ENCODE measurements around the gene AKAP13.
"Not testable (repeated sequence)": the region's sequence is repeated elsewhere in the genome, so short reads cannot be mapped to it uniquely, and the experiment has no call there.

AKAP13 gene

GRCh38 chr15:85487796-85488195 lies 107.4 kb downstream of the AKAP13 start:
- DNase-seq = not testable (repeated sequence)

DNA sequence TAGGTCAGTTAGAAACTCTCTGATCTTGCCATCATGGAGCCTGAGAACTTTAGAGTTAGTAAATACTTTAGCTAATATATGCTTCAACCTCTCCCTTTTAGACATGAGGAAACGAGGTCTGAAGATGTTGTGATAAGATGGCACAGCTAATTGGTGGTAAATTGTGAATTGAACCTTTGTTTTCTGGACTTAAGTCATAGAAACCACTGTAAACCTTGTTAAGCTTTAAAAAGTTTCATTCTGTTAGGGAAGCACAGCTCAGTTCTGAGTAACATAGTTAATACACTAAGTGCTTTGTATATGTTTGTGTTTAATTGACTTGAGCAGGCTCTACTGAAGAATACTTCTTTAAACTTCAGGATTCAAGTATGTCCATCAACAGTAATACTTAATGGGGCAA lies 108.6 kb downstream of the AKAP13 start:
- DNase-seq = no peak

GRCh38 chr15:85489773-85490493 lies 109.5 kb downstream of the AKAP13 start:
- no peak for DNase-seq

- no peak for DNase-seq
Observed at GRCh38 chr15:85490856-85491255, 110.5 kb downstream of the AKAP13 start.

DNA sequence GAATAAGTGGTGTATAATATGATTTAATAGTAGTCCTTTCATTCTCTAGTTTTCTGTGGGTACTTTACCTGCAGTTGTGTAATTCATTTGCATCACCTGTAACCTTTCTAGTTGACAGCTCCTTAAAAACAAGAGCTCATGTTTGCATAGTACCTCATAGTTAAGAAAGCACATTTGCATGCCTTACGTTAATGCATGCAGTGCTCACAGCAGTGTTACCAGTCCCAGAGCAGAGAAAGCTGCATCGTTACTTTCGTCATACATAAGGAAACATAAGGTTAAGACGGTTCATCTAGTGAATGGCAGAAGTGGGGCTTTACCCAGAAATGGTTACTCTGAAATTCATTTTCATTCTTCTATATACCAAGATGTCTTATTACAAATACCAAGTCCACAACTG lies 111.3 kb downstream of the AKAP13 start:
- no peak for DNase-seq

DNA sequence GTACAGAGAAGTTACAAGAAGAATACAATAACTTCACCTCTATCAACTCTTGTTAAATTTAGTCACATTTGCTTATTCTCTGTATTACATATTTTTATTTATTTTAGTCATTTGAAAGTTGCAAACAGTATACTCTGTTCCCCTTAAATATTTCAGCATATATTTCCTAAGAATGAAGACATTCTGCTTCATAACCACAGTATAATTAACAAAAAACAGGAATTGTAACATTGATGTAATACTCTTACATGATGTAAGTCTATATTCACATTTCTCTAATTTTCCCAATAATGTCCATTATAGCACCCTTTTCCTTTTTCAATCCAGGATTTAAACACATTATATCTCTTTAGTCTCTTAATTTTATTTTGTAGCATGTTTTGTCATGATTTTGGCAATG lies 112.0 kb downstream of the AKAP13 start:
- DNase-seq = no peak

- DNase-seq = no peak
Observed at GRCh38 chr15:85493260-85493659, 112.9 kb downstream of the AKAP13 start.

DNA sequence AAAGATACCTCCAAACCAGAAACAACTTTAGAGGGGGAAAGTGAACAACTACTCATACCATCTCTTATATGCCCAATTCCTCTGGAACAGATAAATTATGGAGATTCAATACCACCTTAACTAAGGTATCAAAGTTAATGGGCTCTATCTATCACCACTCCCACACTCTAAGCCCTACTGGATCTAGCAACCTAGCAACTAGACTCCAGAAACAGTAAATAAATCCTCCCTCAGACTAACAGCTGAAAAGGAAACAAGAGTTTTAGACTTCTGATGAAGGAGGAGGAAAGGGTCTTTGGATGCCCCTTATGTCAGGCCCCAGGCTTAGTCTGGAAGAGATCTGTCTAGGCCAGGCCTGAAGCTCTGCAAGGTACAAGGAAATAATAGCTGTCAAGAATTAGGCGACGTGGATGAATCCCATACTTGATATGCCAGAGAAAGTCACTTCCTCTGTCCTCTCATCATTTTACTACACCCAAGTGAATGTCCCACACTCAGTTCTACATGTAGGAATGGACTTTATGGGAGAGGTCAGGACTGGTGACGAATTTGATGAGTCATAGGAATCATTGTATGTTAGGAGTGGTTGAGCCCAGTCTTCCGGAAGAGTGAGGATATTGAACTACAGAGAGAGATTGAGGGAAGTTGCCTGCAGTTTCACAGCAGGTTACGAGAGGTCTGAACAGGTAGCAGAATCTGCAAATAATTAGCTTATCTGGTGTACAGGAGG lies 113.8 kb downstream of the AKAP13 start:
- no peak for DNase-seq

DNA sequence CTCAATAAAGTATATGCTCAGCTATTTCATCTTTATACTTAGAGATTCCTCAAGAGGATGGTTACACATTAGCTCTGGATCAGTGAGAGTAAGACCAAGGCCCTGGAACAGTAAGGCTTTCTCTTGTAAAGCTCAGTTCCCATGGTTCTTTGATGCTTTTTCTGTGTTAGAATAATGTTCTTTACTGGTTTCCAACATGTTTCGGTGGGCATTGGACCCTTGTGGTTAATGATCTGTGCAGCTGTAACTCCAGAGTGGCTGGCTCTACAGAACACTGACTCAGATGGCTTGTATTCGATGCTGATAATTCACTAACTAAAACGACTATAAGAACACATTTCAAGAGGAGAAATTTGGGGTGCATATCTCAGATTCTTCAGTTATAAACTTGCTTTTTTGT lies 114.7 kb downstream of the AKAP13 start:
- no peak for DNase-seq

DNA sequence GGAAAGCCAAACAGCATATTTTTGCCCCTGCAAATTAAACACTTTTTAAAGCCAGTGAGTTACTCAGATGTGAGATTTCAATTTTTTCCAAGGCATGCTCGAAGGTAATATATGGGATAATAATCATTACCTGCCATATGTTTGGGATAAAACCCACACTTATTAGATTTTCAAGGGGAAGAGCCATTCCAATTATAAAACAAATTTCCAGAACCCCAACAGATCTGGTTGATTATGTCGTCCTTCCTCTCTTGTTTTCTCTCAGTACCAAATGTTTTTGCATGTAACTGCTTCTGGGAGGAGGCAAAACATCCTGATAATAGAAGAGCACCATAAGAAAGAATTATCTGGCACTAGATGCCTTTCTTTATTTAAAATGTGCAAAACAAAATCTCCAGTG lies 115.1 kb downstream of the AKAP13 start:
- no peak for DNase-seq

DNA sequence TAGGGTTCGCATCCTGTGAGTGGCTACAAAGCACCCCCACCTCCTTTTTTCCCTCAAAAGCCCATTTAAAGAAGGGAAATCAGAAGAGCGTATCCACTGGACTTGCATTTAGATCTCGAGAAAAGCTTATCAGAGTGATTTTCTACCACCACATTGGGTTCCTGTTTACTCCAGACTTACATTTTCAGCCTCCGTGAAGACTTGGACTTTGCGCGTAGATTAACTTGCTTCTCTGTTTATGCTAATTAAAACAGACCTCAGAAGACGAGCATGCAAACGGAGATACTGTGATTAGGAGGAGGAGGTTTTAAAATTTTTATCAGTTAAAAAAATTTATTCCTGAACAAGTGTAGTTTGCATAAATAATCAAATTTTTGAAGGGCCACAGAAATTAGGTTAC lies 115.7 kb downstream of the AKAP13 start:
- no peak for DNase-seq

DNA sequence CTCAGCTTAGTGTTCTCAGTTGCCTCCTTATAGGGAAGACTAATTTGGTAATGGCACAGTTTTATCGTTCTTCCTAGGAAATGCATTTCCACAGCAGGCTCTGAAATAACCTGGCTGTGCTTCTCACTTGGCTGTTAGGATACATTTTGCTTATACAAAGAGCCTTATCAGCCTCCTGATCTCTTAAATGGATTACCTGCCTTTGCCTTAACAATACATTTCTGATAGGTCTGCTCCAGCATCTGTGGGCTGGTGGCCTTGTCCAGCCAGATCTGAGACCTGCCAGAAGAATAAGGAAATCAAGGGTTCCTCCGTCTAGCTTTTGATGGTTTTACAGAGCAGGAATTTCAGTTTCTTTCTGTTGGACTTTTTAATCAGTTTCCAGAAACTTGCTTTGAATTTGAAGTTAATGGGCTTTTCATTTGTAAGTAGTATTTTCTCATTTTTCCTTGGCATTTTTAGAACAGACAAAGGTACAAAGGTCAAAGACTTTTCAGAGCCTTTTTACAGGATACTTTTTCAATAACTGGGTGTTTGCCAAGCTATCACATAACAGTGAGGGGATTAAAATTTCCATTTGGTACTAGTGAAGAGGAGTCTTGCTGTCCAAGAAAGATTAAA lies 116.3 kb downstream of the AKAP13 start:
- DNase-seq = no peak

DNA sequence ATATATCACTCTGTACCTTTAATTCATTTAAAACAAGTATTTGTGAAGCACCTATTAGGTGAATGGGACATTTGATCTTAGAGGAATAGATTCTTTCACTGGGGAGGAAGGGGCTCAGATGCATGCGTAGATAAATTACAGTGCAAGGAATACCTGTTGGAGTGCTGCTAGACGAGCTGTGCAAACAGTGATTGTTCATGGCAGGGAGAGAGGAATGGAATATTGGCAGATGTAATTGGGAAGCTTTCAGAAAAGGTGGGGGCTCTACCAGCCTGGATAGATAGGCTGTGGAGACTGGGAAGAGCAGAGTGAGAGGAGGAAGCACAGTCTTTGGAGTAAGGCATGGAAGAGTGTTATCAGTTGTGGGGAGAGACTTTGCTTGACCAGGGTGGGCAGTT lies 116.8 kb downstream of the AKAP13 start:
- no peak for DNase-seq

- DNase-seq = no peak
Observed at GRCh38 chr15:85498471-85498870, 118.1 kb downstream of the AKAP13 start.

- DNase-seq = no peak
Observed at GRCh38 chr15:85499371-85499887, 119.0 kb downstream of the AKAP13 start.

- no peak for DNase-seq
Observed at GRCh38 chr15:85500060-85500708, 119.8 kb downstream of the AKAP13 start.

DNA sequence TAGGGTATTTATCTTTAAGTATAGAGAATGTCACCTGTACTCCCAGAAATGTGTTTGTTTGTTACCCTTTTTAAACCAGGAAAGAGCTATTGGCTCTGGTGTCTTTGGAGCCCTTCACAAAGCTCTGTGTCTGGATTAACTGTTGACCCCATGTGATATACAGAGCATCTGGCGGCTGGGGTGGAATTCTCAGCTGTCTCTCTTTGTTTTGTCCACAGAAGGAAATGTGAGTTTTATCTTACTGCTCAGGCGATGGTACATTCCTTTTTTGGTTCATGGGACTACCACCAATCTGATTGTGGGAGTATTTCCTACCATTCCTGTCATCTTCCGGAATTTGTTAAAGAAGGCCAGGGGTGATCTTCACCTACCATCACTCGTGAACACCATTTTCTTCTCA lies 120.3 kb downstream of the AKAP13 start:
- DNase-seq = no peak

DNA sequence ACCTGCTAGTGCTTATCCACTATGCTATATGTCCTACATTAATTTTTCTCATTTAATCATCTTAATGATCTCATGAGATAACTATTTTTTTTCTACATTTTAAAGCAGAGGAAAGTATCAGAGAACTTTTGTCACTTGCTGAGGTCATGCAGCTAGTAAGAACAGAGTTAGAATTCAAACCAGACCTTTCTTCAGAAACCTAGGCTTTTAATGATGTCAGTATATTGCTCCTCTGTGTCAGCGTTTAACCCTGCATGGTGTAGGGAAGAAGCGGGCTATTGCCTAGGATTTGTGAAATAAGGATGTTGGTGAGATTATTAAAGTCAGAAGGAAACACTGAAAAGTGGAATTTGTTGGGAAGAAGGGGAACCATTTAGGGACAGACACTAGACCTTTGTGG lies 121.2 kb downstream of the AKAP13 start:
- no peak for DNase-seq

GRCh38 chr15:85503151-85503799 lies 122.9 kb downstream of the AKAP13 start:
- no peak for DNase-seq

GRCh38 chr15:85504749-85505676 lies 124.6 kb downstream of the AKAP13 start:
- peak; percentile 60 for DNase-seq

GRCh38 chr15:85507114-85507513 lies 126.7 kb downstream of the AKAP13 start:
- DNase-seq = no peak

- no peak for DNase-seq
Observed at GRCh38 chr15:85509973-85510372, 129.6 kb downstream of the AKAP13 start.
